Measurements from ENCODE around the gene TCN2. TPM values are rescaled to one million over a fixed set of nuclear protein-coding genes. Genes with fewer than 3 reads are reported as not detected.
A peak's percentile ranks its signal among the peaks of the same experiment; 100 is the strongest.

TCN2 gene
- total and polyA plus RNA-seq, 10 of the 15 experiments (the other 5 are each of a cell fraction or from before 2014, with no cell fraction given): 5.4 to 21.8 (median 11.0) TPM

DNA sequence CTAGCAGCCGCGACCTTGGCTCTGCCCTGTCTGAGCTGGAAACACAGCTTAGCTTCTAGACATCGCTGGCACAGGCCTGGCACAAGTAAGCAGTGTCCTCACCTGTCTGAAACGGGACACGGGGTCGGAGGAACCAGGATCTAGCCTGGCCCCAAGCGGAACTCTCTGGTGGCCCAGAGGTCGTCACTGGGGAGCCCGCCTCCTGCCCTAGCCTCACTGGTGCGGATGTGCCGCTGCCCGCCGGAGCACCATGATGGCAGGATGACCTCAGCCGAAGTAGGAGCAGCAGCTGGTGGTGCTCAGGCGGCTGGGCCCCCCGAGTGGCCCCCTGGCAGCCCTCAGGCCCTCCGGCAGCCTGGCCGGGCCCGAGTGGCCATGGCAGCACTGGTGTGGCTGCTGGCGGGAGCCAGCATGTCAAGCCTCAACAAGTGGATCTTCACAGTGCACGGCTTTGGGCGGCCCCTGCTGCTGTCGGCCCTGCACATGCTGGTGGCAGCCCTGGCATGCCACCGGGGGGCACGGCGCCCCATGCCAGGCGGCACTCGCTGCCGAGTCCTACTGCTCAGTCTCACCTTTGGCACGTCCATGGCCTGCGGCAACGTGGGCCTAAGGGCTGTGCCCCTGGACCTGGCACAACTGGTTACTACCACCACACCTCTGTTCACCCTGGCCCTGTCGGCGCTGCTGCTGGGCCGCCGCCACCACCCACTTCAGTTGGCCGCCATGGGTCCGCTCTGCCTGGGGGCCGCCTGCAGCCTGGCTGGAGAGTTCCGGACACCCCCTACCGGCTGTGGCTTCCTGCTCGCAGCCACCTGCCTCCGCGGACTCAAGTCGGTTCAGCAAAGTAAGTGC, 29.5 kb downstream of the TCN2 start:
- CTCF ChIA-PET: interaction anchor here (0.7 to 4.5 kb wide), 17 partner anchors 13 to 471 kb away, joined by 3 to 243 read pairs (median 8); partner anchors contain the start of genes DUSP18, OSBP2, PES1 and SELENOM
- peak overlapping the region; percentile 92 for H3K4me2 ChIP-seq (ENCODE audit: control insufficient read depth, insufficient read depth)
- TF ChIP-seq LARP7 (IDR thresholded peaks at IDR 0.05) (peak; percentile 46; the same call in 1 of the 2 replicates), SUZ12 (IDR thresholded peaks at IDR 0.05; ENCODE audit: unreplicated experiment) (no peak), DPF2 (IDR thresholded peaks at IDR 0.05) (peak; percentile 43; the same call in 1 of the 2 replicates), GATAD2B (conservative IDR thresholded peaks at IDR 0.05; ENCODE audit: low read depth) (peak; percentile 62; the same call in 1 of the 2 replicates), ETV6 (conservative IDR thresholded peaks at IDR 0.05 in 1 of 2, IDR thresholded peaks at IDR 0.05 in 1 of 2; ENCODE audit: borderline replicate concordance in 1 of 2, low read depth in 1 of 2) (no peak), SMARCA5 (IDR thresholded peaks at IDR 0.05) (peak; percentile 67), MTA3 (IDR thresholded peaks at IDR 0.05; ENCODE audit: borderline replicate concordance, low read length) (no peak)
- TF ChIP-seq, protein P1, sequence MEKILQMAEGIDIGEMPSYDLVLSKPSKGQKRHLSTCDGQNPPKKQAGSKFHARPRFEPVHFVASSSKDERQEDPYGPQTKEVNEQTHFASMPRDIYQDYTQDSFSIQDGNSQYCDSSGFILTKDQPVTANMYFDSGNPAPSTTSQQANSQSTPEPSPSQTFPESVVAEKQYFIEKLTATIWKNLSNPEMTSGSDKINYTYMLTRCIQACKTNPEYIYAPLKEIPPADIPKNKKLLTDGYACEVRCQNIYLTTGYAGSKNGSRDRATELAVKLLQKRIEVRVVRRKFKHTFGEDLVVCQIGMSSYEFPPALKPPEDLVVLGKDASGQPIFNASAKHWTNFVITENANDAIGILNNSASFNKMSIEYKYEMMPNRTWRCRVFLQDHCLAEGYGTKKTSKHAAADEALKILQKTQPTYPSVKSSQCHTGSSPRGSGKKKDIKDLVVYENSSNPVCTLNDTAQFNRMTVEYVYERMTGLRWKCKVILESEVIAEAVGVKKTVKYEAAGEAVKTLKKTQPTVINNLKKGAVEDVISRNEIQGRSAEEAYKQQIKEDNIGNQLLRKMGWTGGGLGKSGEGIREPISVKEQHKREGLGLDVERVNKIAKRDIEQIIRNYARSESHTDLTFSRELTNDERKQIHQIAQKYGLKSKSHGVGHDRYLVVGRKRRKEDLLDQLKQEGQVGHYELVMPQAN (conservative IDR thresholded peaks at IDR 0.05): peak; percentile 26; the same call in 1 of the 2 replicates
- TF ChIP-seq, protein P2, sequence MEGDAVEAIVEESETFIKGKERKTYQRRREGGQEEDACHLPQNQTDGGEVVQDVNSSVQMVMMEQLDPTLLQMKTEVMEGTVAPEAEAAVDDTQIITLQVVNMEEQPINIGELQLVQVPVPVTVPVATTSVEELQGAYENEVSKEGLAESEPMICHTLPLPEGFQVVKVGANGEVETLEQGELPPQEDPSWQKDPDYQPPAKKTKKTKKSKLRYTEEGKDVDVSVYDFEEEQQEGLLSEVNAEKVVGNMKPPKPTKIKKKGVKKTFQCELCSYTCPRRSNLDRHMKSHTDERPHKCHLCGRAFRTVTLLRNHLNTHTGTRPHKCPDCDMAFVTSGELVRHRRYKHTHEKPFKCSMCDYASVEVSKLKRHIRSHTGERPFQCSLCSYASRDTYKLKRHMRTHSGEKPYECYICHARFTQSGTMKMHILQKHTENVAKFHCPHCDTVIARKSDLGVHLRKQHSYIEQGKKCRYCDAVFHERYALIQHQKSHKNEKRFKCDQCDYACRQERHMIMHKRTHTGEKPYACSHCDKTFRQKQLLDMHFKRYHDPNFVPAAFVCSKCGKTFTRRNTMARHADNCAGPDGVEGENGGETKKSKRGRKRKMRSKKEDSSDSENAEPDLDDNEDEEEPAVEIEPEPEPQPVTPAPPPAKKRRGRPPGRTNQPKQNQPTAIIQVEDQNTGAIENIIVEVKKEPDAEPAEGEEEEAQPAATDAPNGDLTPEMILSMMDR (IDR thresholded peaks at IDR 0.05 in 2 of 3, conservative IDR thresholded peaks at IDR 0.05 in 1 of 3; ENCODE audit: control insufficient read depth in 2 of 3, extremely low read depth in 1 of 3, insufficient read depth in 1 of 3, low read depth in 3 of 3, low read length in 3 of 3): peak in 2 of 3 experiments; percentile 22 to 43; a peak in 2 of 6 replicates
- TF ChIP-seq, protein P3, sequence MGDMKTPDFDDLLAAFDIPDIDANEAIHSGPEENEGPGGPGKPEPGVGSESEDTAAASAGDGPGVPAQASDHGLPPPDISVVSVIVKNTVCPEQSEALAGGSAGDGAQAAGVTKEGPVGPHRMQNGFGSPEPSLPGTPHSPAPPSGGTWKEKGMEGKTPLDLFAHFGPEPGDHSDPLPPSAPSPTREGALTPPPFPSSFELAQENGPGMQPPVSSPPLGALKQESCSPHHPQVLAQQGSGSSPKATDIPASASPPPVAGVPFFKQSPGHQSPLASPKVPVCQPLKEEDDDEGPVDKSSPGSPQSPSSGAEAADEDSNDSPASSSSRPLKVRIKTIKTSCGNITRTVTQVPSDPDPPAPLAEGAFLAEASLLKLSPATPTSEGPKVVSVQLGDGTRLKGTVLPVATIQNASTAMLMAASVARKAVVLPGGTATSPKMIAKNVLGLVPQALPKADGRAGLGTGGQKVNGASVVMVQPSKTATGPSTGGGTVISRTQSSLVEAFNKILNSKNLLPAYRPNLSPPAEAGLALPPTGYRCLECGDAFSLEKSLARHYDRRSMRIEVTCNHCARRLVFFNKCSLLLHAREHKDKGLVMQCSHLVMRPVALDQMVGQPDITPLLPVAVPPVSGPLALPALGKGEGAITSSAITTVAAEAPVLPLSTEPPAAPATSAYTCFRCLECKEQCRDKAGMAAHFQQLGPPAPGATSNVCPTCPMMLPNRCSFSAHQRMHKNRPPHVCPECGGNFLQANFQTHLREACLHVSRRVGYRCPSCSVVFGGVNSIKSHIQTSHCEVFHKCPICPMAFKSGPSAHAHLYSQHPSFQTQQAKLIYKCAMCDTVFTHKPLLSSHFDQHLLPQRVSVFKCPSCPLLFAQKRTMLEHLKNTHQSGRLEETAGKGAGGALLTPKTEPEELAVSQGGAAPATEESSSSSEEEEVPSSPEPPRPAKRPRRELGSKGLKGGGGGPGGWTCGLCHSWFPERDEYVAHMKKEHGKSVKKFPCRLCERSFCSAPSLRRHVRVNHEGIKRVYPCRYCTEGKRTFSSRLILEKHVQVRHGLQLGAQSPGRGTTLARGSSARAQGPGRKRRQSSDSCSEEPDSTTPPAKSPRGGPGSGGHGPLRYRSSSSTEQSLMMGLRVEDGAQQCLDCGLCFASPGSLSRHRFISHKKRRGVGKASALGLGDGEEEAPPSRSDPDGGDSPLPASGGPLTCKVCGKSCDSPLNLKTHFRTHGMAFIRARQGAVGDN (IDR thresholded peaks at IDR 0.05): 0 out of 2 replicates have a peak, but pooled peaks have one; percentile 41
- SMC1A ChIA-PET (ENCODE audit: uncharacterized antibody, unreplicated experiment): interaction anchor here (1.0 to 4.8 kb wide), 9 partner anchors 13 to 119 kb away, joined by 3 to 159 read pairs (median 6); partner anchors contain the start of gene DUSP18
- H3K9ac ChIP-seq (ENCODE audit: control insufficient read depth, insufficient read depth, low read length): peak overlapping the region; percentile 80
- BruUV-seq (replicated peaks): no TSS peak
- RAD21 ChIA-PET (ENCODE audit: unreplicated experiment): interaction anchor here (1.1 to 4.3 kb wide), 11 partner anchors 13 to 449 kb away, joined by 3 to 165 read pairs (median 12); partner anchors contain the start of genes DUSP18 and TCN2
- H4K20me1 ChIP-seq (ENCODE audit: control insufficient read depth, insufficient read depth): no peaks in the 10 kb centered on the region
- ATAC-seq (peak; percentile 31), DNase-seq (ENCODE audit: low read depth, low spot score) (no peak), FAIRE-seq (no peak)
- peaks cover 8% of the 10 kb centered on the region for H3K79me2 ChIP-seq (ENCODE audit: control insufficient read depth, insufficient read depth, low read length)
- H3K36me3 ChIP-seq (ENCODE audit: control insufficient read depth in 2 of 2, insufficient read depth in 2 of 2, low read length in 1 of 2): no peaks in the 10 kb centered on the region
- intact Hi-C loops (cut with micrococcal nuclease; ENCODE audit: unreplicated experiment) (loop anchor here (10.0 kb wide), 1 partner anchor 448 kb away; the partner anchor contains the start of gene SMTN), in situ Hi-C loops (cut with MboI) (loop anchor here (25.0 kb wide), 1 partner anchor 276 kb away; no protein-coding TSS in a partner anchor)
- H2AFZ ChIP-seq (ENCODE audit: control insufficient read depth, low read depth, low read length): peak overlapping the region; percentile 79
- WGBS (ENCODE audit: insufficient coverage, insufficient replicate concordance, low lambda C conversion rate, missing lambda C conversion rate): 41% methylated on average over 45 of the region's 45 CpGs
- peaks cover 4% of the 10 kb centered on the region; the same call in 1 of the 2 replicates for H3K4me1 ChIP-seq (ENCODE audit: control insufficient read depth, insufficient read depth, low read length)
- POLR2A ChIA-PET: interaction anchor here (0.7 to 2.1 kb wide), 8 partner anchors 9 to 332 kb away, joined by 3 to 15 read pairs (median 5); partner anchors contain the start of genes MORC2 and TCN2
- no peaks in the 10 kb centered on the region for H3K27me3 ChIP-seq (replicated peaks in 1 of 2; ENCODE audit: control insufficient read depth in 2 of 2, insufficient read depth in 2 of 2, low read length in 1 of 2)
- no peaks in the 10 kb centered on the region; the same call in 2 of the 3 replicates for H3K9me3 ChIP-seq (replicated peaks; ENCODE audit: control insufficient read depth, insufficient read depth, low read length)
- peak overlapping the region; percentile 77 for H3K4me3 ChIP-seq
- peak overlapping the region; percentile 61; the same call in 1 of the 2 replicates for H3K27ac ChIP-seq (ENCODE audit: control insufficient read depth, insufficient read depth)

Measured in GM12878 (cell line).